SK-N-SH treated with all-trans-retinoic acid at 6 μM for 48 hours (cell line): ENCODE data around the gene EMID1.

ENCODE experiments used
- ATAC-seq: fragments of 200-7000 bp; cut with Tn5 transposase; 3 replicates; pipeline ENCODE4 v1.9.1; 2020; ENCODE audit warnings: mild to moderate bottlenecking, moderate library complexity
- ARNTL ChIP-seq: fragments of 450-650 bp; formaldehyde crosslinking; IDR thresholded peaks from 2 replicates; pipeline ENCODE4 v1.5.0; 2020; ENCODE audit warnings: low read depth, mild to moderate bottlenecking, moderate library complexity, borderline replicate concordance
- BACH2 ChIP-seq: fragments of 250-450 bp; sonication (Bioruptor Pico); IDR thresholded peaks from 2 replicates; pipeline ENCODE4 v1.9.0; 2021; ENCODE audit warnings: mild to moderate bottlenecking, borderline replicate concordance
- CSDC2 ChIP-seq: fragments of 250-450 bp; sonication (Bioruptor Pico); IDR thresholded peaks from 2 replicates; pipeline ENCODE4 v1.5.0; 2020; ENCODE audit warnings: mild to moderate bottlenecking, moderate library complexity
- ESRRG ChIP-seq: fragments of 250-450 bp; sonication (Bioruptor Pico); IDR thresholded peaks from 2 replicates; pipeline ENCODE4 v1.6.1; 2021; ENCODE audit warnings: mild to moderate bottlenecking
- GLIS3 ChIP-seq: fragments of 250-450 bp; sonication (Bioruptor Pico); IDR thresholded peaks from 2 replicates; pipeline ENCODE4 v1.5.0; 2020; ENCODE audit warnings: mild to moderate bottlenecking, moderate library complexity
- OSR1 ChIP-seq: fragments of 250-450 bp; sonication (Bioruptor Pico); IDR thresholded peaks from 2 replicates; pipeline ENCODE4 v1.8.0; 2022; ENCODE audit warnings: moderate library complexity, mild to moderate bottlenecking, inconsistent platforms
- PATZ1 ChIP-seq: fragments of 250-450 bp; sonication (Bioruptor Pico); IDR thresholded peaks from 2 replicates; pipeline ENCODE4 v1.8.0; 2020; ENCODE audit warnings: mild to moderate bottlenecking, moderate library complexity, borderline replicate concordance
- RARB ChIP-seq: fragments of 250-450 bp; sonication (Bioruptor Pico); IDR thresholded peaks from 2 replicates; pipeline ENCODE4 v1.8.0; 2021; ENCODE audit warnings: mild to moderate bottlenecking, moderate library complexity
- TCF4 ChIP-seq: fragments of 250-450 bp; sonication (Bioruptor Pico); IDR thresholded peaks from 2 replicates; pipeline ENCODE4 v1.8.0; 2021; ENCODE audit warnings: mild to moderate bottlenecking, moderate library complexity, borderline replicate concordance
- TOX ChIP-seq: fragments of 250-450 bp; sonication (Bioruptor Pico); IDR thresholded peaks from 2 replicates; pipeline ENCODE4 v1.8.0; 2021; ENCODE audit warnings: mild to moderate bottlenecking, moderate library complexity, borderline replicate concordance
- ZC3H10 ChIP-seq: fragments of 250-450 bp; sonication (Bioruptor Pico); IDR thresholded peaks from 2 replicates; pipeline ENCODE4 v1.5.1; 2021; ENCODE audit warnings: mild to moderate bottlenecking, moderate library complexity
- ZFP3 ChIP-seq: fragments of 250-450 bp; sonication (Bioruptor Pico); IDR thresholded peaks from 2 replicates; pipeline ENCODE4 v1.5.0; 2020; ENCODE audit warnings: mild to moderate bottlenecking, moderate library complexity
- ZFP30 ChIP-seq: fragments of 450-650 bp; formaldehyde crosslinking; IDR thresholded peaks from 2 replicates; pipeline ENCODE4 v1.5.0; 2022; ENCODE audit warnings: mild to moderate bottlenecking, moderate library complexity
- ZNF565 ChIP-seq: fragments of 450-650 bp; formaldehyde crosslinking; conservative IDR thresholded peaks from 2 replicates; pipeline ENCODE4 v1.5.0; 2020; ENCODE audit warnings: low read depth, mild to moderate bottlenecking, moderate library complexity
- ZNF70 ChIP-seq: fragments of 450-650 bp; formaldehyde crosslinking; IDR thresholded peaks from 2 replicates; pipeline ENCODE4 v1.5.0; 2020; ENCODE audit warnings: mild to moderate bottlenecking, moderate library complexity
- ZNF8 ChIP-seq: fragments of 450-650 bp; formaldehyde crosslinking; IDR thresholded peaks from 2 replicates; pipeline ENCODE4 v1.5.0; 2020; ENCODE audit warnings: mild to moderate bottlenecking, moderate library complexity
- TF ChIP-seq, protein P1 (sequence below): fragments of 250-450 bp; sonication (Bioruptor Pico); IDR thresholded peaks from 2 replicates; pipeline ENCODE4 v1.5.0; 2020; ENCODE audit warnings: mild to moderate bottlenecking, moderate library complexity
- TF ChIP-seq, protein P2 (sequence below): fragments of 250-450 bp; sonication (Bioruptor Pico); IDR thresholded peaks from 2 replicates; pipeline ENCODE4 v1.5.1; 2021; ENCODE audit warnings: mild to moderate bottlenecking, moderate library complexity

EMID1 gene

DNA sequence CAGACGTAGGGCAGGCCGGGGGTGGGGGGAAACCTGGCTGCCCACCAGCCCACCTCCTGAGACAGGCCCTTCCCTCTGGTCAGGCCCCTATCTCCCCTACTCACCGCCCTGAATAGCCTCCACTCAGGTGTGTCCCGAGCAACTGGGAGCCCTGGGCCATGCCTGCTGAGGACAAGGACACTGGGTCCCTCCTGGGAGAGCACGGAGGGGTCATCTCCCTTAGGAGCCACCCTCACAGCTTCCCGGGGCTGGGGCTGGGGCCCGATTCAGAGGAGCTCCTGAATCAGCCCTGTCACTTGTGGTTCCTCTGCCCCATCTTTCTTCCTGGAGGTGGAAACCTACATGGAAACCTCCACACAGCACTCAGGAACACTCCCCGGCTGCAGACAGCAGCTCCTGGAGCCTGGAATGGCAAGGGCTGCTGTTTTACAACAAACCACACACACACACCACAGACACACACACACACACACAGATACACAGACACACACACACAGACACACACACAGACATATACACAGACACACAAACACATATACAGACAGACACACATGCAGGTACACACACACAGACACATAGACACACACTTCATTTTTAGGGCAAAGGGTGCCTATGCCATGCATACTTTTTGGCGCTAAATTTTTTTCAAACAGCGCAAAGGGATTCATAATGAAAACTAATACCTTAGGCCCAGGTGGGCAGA lies 9.6 kb upstream of the EMID1 start (continued):
- TF ChIP-seq PATZ1 (no peak), CSDC2 (CRISPR knock-in tag) (no peak), ZFP30 (no peak)
- TF ChIP-seq, protein P1, sequence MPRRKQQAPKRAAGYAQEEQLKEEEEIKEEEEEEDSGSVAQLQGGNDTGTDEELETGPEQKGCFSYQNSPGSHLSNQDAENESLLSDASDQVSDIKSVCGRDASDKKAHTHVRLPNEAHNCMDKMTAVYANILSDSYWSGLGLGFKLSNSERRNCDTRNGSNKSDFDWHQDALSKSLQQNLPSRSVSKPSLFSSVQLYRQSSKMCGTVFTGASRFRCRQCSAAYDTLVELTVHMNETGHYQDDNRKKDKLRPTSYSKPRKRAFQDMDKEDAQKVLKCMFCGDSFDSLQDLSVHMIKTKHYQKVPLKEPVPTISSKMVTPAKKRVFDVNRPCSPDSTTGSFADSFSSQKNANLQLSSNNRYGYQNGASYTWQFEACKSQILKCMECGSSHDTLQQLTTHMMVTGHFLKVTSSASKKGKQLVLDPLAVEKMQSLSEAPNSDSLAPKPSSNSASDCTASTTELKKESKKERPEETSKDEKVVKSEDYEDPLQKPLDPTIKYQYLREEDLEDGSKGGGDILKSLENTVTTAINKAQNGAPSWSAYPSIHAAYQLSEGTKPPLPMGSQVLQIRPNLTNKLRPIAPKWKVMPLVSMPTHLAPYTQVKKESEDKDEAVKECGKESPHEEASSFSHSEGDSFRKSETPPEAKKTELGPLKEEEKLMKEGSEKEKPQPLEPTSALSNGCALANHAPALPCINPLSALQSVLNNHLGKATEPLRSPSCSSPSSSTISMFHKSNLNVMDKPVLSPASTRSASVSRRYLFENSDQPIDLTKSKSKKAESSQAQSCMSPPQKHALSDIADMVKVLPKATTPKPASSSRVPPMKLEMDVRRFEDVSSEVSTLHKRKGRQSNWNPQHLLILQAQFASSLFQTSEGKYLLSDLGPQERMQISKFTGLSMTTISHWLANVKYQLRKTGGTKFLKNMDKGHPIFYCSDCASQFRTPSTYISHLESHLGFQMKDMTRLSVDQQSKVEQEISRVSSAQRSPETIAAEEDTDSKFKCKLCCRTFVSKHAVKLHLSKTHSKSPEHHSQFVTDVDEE (CRISPR knock-in tag) = no peak

DNA sequence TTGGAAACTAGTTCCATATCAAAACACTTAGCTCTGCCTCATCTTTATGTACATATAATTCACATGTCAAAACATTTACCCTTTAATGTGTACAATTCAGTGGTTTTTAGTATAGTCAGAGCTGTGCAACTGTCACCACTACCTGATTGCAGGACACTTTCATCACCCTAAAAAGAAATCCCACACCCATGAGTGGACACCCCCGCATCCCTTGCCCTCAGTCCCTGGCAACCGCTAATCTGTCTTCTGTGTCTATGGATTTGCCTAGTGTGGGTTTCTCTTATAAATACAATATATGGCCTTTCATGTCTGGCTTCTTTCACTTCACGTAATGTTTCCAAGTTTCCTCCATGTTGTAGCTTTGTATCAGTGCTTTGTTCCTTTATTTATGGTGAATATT lies 8.6 kb upstream of the EMID1 start:
- no peak for TF ChIP-seq OSR1
- TF ChIP-seq ZNF565 = no peak
- TF ChIP-seq, protein P1 (CRISPR knock-in tag) = no peak
- no peak for TF ChIP-seq ARNTL (CRISPR knock-in tag)
- no peak for TF ChIP-seq CSDC2 (CRISPR knock-in tag)
- no peak for TF ChIP-seq ZNF70 (CRISPR knock-in tag)
- no peak for TF ChIP-seq PATZ1
- TF ChIP-seq GLIS3 = no peak
- TF ChIP-seq ZFP3 (CRISPR knock-in tag) = no peak
- TF ChIP-seq, all 23 proteins: peak for 0
- ATAC-seq = no peak

DNA sequence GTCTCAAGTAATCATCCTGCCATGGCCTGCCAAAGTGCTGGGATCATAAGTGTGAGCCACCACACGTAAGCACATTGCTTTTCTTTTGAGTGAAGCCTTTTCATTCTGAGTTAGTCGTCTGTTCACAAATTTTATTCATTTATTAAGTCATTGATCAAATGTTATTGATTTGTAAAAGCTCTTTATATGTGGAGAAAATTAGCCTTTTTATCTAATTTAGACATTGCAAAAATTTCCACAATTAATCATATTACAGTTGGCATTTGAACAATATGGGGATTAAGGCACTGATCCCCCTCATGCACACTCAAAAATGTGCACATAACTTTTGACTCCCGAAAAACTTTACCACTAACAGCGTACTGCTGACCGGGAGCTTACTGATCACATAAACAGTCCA lies 7.5 kb upstream of the EMID1 start:
- ATAC-seq = no peak

DNA sequence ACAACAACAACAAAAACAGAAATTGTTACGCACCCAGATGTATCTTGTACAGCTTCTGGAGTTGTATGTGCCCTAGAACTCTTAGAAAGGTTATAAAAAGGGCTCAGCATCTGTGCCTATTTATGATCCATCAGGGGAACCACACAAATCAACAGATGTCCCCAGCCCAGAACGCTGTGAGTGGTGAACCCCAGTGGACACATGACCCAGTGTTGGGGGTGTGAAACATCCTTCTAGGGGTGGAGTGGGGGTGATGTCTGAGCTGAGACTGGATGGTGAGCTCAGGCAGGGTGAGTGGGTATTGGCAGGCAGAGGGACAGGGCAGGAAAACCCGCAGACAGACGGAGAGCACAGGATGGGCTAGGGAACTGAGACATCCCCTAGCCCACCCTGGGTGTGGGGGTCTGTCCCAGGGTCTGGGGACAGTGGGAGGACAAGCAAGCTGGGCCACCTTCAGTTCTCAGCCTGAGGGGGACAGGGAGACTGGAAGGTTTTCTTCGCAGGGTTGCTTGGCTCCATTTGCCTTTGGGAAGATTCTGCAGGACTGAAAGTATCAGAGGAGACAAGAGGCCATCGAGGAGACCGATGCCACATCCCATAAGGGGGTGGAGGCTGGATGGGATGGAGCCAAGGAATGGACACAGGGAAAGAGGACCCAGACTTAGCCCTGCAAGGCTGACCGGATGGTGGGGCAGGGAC lies 5.8 kb upstream of the EMID1 start:
- no peak for TF ChIP-seq BACH2 (CRISPR knock-in tag)
- no peak for TF ChIP-seq RARB (CRISPR knock-in tag)
- no peak for TF ChIP-seq ESRRG (CRISPR knock-in tag)
- no peak for ATAC-seq

More for the DNA sequence above, 7.5 kb upstream of the EMID1 start:
- TF ChIP-seq TCF4 (CRISPR knock-in tag) (no peak), ZFP30 (no peak), TOX (CRISPR knock-in tag) (no peak), CSDC2 (CRISPR knock-in tag) (no peak), ZNF565 (no peak), ZC3H10 (CRISPR knock-in tag) (no peak), BACH2 (CRISPR knock-in tag) (no peak), ZNF8 (CRISPR knock-in tag) (no peak)
- TF ChIP-seq, protein P2, sequence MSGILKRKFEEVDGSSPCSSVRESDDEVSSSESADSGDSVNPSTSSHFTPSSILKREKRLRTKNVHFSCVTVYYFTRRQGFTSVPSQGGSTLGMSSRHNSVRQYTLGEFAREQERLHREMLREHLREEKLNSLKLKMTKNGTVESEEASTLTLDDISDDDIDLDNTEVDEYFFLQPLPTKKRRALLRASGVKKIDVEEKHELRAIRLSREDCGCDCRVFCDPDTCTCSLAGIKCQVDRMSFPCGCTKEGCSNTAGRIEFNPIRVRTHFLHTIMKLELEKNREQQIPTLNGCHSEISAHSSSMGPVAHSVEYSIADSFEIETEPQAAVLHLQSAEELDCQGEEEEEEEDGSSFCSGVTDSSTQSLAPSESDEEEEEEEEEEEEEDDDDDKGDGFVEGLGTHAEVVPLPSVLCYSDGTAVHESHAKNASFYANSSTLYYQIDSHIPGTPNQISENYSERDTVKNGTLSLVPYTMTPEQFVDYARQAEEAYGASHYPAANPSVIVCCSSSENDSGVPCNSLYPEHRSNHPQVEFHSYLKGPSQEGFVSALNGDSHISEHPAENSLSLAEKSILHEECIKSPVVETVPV = no peak
- TF ChIP-seq, all 23 proteins: peak for 0
